Measurements from ENCODE around the gene CMIP.

CMIP gene

DNA sequence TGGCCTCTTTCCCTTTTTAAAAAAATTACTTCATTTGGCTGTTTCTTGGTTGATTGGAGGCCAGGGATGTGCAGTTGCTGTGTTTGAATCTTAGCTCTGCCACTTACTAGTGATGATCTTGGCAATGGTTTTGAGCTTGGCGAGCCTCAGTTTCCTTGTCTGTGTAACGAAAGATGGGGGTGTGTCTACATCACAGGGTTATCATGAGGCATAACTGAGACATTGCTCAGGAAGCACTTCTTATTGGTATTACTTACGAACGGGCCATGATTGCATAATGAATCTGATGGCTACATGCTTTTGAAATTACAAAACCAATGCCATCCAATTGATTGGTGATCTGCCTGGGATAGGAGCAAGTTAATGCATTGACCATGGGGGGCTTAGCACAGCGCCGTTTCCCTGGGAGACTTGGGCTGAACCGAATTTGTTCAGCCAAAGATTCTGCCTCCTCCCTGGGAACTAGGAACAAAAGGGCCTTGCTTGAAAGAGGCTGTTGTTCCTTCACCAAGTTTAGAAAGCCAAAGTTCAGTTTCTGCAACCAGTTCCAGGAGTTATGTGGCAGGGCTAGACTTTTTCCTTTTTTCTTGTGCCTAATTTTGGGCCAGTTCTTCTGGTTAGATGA, 21.9 kb downstream of the CMIP start:
- no peaks in the 10 kb centered on the region for H3K27me3 ChIP-seq
- peak overlapping the region; percentile 35 to 98 (median 90) for H3K4me2 ChIP-seq
- no peak; a peak in 1 of 22 replicates for TF ChIP-seq Cebpa-rat (IDR thresholded peaks at IDR 0.05)
- H3K27ac ChIP-seq: peak overlapping the region; percentile 65 to 98 (median 92); a peak in 21 of 22 replicates
- H3K4me1 ChIP-seq: peaks cover 98 to 100% (median 100%) of the 10 kb centered on the region in 10 experiments
- H3K9ac ChIP-seq: peak overlapping the region; percentile 8 to 87 (median 61); a peak in 16 of 22 replicates
- H3K36me3 ChIP-seq: peaks cover 17 to 59% (median 39%) of the 10 kb centered on the region in 11 experiments; a peak in 21 of 22 replicates
- H3K9me3 ChIP-seq (replicated peaks in 1 of 11): no peaks in the 10 kb centered on the region
- no peak overlapping the region for H3K4me3 ChIP-seq
- H4K20me1 ChIP-seq: peaks cover 22 to 94% (median 44%) of the 10 kb centered on the region in 11 experiments; a peak in 19 of 22 replicates

DNA sequence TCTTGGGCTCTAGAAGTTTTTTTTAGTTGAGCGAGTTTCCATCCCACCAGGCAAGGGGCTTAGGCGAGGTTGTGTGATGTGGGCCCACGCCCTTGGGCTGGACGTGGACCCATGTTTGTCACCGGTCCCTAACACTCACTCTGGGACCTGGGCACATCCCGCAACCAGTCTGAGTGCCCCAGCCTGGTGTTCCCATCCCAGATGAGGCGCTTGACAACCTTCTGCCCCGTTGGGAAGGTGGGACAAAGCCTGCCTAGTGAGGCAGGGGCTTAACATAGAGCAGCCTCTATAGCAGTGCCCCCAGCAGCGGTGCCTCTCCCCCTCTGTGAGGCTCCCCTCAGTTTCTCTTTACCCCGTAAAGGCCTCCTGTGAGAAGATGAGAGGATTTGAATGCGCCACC, 22.5 kb downstream of the CMIP start:
- no peaks in the 10 kb centered on the region for H3K9me3 ChIP-seq (replicated peaks in 1 of 11)
- peak overlapping the region; percentile 65 to 98 (median 92); a peak in 21 of 22 replicates for H3K27ac ChIP-seq
- peaks cover 16 to 94% (median 38%) of the 10 kb centered on the region in 11 experiments; a peak in 18 of 22 replicates for H4K20me1 ChIP-seq
- H3K4me2 ChIP-seq: peak overlapping the region; percentile 35 to 98 (median 90)
- peaks cover 23 to 59% (median 44%) of the 10 kb centered on the region in 11 experiments; a peak in 21 of 22 replicates for H3K36me3 ChIP-seq
- H3K27me3 ChIP-seq: no peaks in the 10 kb centered on the region
- peaks cover 98 to 100% (median 100%) of the 10 kb centered on the region in 10 experiments for H3K4me1 ChIP-seq
- H3K9ac ChIP-seq: peak overlapping the region; percentile 8 to 87 (median 61); a peak in 17 of 22 replicates
- H3K4me3 ChIP-seq: no peak overlapping the region
- TF ChIP-seq Cebpa-rat (IDR thresholded peaks at IDR 0.05): no peak

DNA sequence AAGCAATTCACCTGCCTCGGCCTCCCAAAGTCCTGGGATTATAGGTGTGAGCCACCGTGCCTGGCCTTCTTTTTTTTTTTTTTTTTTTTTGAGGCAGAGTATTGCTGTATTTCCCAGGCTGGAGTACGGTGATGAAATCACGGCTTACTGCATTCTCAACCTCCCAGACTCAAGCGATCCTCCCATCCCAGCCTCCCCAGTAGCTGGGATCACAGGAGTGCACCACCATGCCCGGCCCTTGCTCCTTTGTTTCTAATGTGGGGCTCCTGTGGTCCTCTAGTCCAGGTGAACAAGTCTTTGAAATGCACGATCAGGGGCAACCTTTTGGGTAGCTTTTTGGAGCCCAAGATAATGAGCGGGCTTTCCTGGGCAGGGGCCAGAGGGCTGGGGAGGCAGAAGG, 23.2 kb downstream of the CMIP start:
- Histone ChIP-seq H3K36me3 (peaks cover 22 to 60% (median 44%) of the 10 kb centered on the region in 11 experiments; a peak in 21 of 22 replicates), H4K20me1 (peaks cover 10 to 95% (median 37%) of the 10 kb centered on the region in 11 experiments; a peak in 18 of 22 replicates), H3K27ac (peak overlapping the region; percentile 65 to 98 (median 92); a peak in 20 of 22 replicates), H3K27me3 (no peaks in the 10 kb centered on the region), H3K4me1 (peaks cover 98 to 100% (median 100%) of the 10 kb centered on the region in 10 experiments), H3K4me2 (peak overlapping the region; percentile 86 to 98 (median 90)), H3K9me3 (replicated peaks in 1 of 11) (no peaks in the 10 kb centered on the region), H3K9ac (peak overlapping the region; percentile 59 to 87 (median 81); a peak in 19 of 22 replicates), H3K4me3 (no peak overlapping the region; a peak in 1 of 20 replicates)
- no peak for TF ChIP-seq Cebpa-rat (IDR thresholded peaks at IDR 0.05)

DNA sequence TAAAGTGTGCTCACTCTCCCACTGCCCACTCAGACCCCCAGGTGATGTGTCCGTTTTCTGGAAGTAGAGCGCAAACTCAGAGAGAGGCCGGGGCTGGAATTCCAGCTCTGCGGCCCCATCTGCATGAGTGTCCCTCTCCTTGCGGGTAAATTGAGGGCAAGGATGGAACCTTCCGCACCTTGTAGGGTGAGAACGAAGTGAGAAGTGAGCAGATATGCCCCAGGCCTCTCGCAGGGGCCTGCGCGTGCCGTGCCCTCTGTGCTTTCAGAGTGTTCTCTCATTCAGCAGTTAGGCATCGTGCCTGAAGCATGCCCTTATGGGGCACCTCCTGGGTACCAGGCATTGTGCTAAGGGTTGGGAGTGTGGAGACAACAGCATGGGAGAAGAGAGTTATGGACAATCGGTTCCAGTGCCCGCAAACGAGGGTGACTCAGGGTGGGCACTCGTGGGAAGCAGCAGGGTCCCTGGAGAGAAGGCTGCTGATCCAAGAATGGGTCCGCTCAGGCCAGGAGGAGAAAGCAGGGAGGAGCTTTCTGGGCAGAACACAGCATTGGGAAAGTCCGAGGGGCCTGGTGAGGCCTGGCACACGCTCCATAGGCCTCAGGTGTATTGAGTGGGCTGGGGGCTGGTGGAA, 23.8 kb downstream of the CMIP start:
- peak overlapping the region; percentile 86 to 98 (median 90) for H3K4me2 ChIP-seq
- peak overlapping the region; percentile 65 to 98 (median 92) for H3K27ac ChIP-seq
- peaks cover 7 to 95% (median 35%) of the 10 kb centered on the region in 11 experiments; a peak in 17 of 22 replicates for H4K20me1 ChIP-seq
- H3K9me3 ChIP-seq (replicated peaks in 1 of 11): no peaks in the 10 kb centered on the region
- H3K27me3 ChIP-seq: no peaks in the 10 kb centered on the region
- no peak for TF ChIP-seq Cebpa-rat (IDR thresholded peaks at IDR 0.05)
- peak overlapping the region in 1 of 10 experiments; percentile 38; a peak in 1 of 20 replicates for H3K4me3 ChIP-seq
- H3K4me1 ChIP-seq: peaks cover 98 to 100% (median 100%) of the 10 kb centered on the region in 10 experiments
- peaks cover 16 to 59% (median 42%) of the 10 kb centered on the region in 11 experiments; a peak in 21 of 22 replicates for H3K36me3 ChIP-seq
- peak overlapping the region; percentile 59 to 87 (median 81) for H3K9ac ChIP-seq

- Histone ChIP-seq H3K36me3 (peaks cover 10 to 58% (median 37%) of the 10 kb centered on the region in 11 experiments; a peak in 20 of 22 replicates), H3K27me3 (no peaks in the 10 kb centered on the region), H3K9me3 (replicated peaks in 1 of 11) (no peaks in the 10 kb centered on the region), H3K27ac (peak overlapping the region; percentile 65 to 98 (median 92)), H3K4me3 (peak overlapping the region in 8 of 10 experiments; percentile 12 to 49 (median 38); a peak in 10 of 20 replicates), H4K20me1 (peaks cover 0 to 95% (median 27%) of the 10 kb centered on the region in 11 experiments; a peak in 12 of 22 replicates), H3K4me1 (peaks cover 98 to 100% (median 100%) of the 10 kb centered on the region in 10 experiments), H3K4me2 (peak overlapping the region; percentile 86 to 98 (median 90)), H3K9ac (peak overlapping the region; percentile 59 to 87 (median 81); a peak in 21 of 22 replicates)
- no peak for TF ChIP-seq Cebpa-rat (IDR thresholded peaks at IDR 0.05)
Observed at GRCh38 chr16:81469183-81469677, 24.6 kb downstream of the CMIP start.

DNA sequence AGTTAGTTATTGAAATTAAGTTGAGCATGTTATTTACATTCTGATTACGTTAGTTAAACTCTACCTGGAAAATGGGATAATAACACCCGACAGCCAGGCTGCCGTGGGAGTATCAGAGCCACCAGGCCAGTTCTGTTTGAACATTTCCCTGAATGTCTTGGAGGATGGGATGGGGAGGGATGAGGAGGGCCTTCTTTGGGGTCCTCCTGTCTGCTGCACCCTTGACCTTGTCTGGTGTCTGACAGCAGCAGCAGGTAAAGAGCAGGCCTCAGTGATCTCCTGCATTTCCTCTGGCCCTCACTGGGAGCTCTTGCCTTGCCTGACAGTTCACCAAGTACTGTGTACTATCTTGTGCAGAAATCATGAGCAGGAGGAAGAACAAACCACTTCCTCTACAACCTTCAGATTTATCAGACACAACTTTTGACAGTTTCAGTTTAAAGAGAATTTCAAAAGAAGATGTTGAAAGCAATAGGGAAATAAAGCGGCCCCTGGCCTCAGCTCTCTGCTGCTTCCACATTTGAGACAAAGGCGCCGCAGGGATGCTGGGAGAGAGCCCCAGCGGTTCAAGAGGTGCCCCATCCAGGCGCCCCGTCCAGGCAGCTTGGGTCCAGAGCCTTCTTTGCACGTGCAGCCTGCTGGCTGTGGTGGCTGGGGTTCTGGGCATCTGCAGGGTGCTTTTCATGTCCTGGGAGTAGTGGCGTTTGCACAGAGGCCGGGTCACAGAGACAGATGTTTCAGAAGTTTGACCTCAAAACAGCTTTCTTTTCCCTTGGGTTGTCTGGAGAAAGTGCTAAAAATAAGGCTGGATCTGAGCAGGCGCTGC, 25.3 kb downstream of the CMIP start:
- Histone ChIP-seq H3K4me2 (peak overlapping the region; percentile 86 to 98 (median 90)), H3K4me3 (peak overlapping the region; percentile 6 to 54 (median 40); a peak in 16 of 20 replicates)
- peak in 10 of 11 experiments; percentile 15 to 86 (median 68); a peak in 14 of 22 replicates for TF ChIP-seq Cebpa-rat (IDR thresholded peaks at IDR 0.05)

DNA sequence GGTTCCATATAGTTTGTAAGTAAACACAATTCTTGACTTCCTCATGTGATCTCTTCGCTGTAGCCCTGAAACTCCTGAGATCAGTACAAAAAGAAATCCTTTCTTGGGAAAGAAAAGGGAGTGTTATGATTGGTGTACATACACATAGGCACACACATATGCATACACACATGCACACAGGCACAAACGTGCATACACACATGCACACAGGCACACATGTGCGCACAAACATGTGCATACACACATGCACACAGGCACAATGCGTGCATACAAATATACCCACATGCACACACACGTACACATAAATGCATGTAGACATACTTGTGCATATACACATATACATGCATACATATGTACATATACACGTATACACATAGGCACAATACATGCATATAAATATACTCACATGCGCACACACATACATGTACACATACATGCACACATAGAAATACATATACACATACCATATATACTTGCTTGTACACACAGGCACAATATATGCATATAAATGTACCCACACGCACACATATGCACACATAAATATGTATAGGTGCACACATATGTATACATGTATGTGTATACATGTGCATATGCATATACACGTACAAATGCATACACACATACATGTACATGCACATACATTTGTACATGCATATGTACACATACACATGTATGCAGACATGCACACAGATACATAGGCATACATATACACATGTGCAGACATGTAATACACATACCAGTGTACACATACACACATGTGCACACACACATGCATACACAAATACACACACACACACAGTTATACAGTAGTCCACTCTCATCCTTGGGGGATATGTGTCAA, 26.4 kb downstream of the CMIP start:
- Histone ChIP-seq H3K4me1 (peaks cover 88 to 100% (median 99%) of the 10 kb centered on the region in 10 experiments), H4K20me1 (peaks cover 0 to 87% (median 10%) of the 10 kb centered on the region in 11 experiments; a peak in 8 of 22 replicates), H3K27ac (peak overlapping the region; percentile 51 to 98 (median 92); a peak in 21 of 22 replicates), H3K4me2 (peak overlapping the region; percentile 86 to 98 (median 90)), H3K27me3 (no peaks in the 10 kb centered on the region), H3K36me3 (peaks cover 8 to 58% (median 38%) of the 10 kb centered on the region in 11 experiments; a peak in 21 of 22 replicates), H3K9ac (peak overlapping the region; percentile 47 to 87 (median 81); a peak in 21 of 22 replicates), H3K9me3 (replicated peaks in 1 of 11) (peaks cover 0 to 11% (median under 1%) of the 10 kb centered on the region in 11 experiments; a peak in 5 of 22 replicates), H3K4me3 (peak overlapping the region in 8 of 10 experiments; percentile 6 to 54 (median 44); a peak in 13 of 20 replicates)
- no peak for TF ChIP-seq Cebpa-rat (IDR thresholded peaks at IDR 0.05)

More for the DNA sequence above, 25.3 kb downstream of the CMIP start:
- Histone ChIP-seq H3K9ac (peak overlapping the region; percentile 59 to 87 (median 81); a peak in 21 of 22 replicates), H3K27me3 (no peaks in the 10 kb centered on the region), H3K36me3 (peaks cover 8 to 58% (median 36%) of the 10 kb centered on the region in 11 experiments; a peak in 20 of 22 replicates), H3K4me1 (peaks cover 97 to 100% (median 100%) of the 10 kb centered on the region in 10 experiments), H3K27ac (peak overlapping the region; percentile 65 to 98 (median 92)), H4K20me1 (peaks cover 0 to 95% (median 20%) of the 10 kb centered on the region in 11 experiments; a peak in 9 of 22 replicates), H3K9me3 (replicated peaks in 1 of 11) (no peaks in the 10 kb centered on the region)
